ENCODE measurements around the gene TRAF2.
"Not testable (repeated sequence)": the region's sequence is repeated elsewhere in the genome, so short reads cannot be mapped to it uniquely, and the experiment has no call there.

The TRAF2 gene

GRCh38 chr9:136857581-136858412 lies 28.5 kb upstream of the TRAF2 start:
- no peak for DNase-seq (ENCODE audit: low read depth, low spot score)

DNA sequence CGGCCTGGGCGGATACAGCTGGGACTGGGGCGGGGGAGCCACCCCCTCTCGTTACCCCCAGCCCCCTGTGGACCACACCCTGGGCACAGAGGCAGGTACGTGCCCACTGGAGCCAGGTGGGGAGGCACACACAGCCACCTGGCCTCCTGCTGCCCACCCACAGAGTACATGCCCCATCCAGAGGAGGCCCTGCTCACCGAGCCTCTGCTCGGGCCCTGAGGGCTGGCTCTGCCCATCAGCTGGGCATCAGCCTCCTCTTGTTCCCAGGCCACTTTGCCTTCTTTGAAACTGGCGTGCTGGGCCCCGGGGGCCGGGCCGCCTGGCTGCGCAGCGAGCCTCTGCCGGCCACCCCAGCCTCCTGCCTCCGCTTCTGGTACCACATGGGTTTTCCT lies 27.9 kb upstream of the TRAF2 start:
- no peak for DNase-seq (ENCODE audit: low read depth, low spot score)

DNA sequence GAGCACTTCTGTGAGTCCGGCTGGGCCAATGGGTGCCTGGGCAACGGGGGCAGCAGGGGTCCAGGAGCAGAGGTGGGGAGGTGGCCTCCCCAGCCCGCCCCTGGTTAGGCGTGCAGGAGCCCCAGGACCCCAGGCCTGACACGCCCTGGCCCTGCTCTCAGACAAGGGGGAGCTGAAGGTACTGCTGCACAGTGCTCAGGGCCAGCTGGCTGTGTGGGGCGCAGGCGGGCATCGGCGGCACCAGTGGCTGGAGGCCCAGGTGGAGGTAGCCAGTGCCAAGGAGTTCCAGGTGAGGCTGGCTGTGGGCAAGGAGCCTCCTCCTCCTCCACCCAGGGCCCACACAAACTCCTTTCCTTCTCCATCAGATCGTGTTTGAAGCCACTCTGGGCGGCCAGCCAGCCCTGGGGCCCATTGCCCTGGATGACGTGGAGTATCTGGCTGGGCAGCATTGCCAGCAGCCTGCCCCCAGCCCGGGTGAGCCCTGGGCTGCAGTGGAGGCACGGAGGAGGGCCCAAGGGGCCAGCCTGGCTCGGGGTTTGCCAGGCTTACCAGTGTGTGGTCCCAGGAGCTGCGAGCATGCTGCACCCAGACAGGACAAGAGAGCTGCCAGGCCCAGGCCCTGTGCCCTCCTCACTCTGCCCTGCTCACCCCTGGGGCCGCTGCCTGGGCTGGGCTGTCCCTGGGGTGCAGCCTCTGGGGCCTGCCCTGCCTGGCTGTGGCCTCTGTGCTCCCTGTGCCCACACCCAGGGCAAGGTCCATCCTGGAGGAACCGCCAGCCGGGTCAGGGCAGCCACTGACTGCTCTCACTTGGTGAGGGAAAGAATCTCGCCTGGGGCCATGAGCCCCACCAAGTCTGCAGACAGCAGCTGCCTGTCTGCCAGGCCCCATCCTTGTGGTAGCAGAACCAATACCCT lies 27.2 kb upstream of the TRAF2 start:
- DNase-seq (ENCODE audit: low read depth, low spot score), result no peak

- DNase-seq (ENCODE audit: low read depth, low spot score), result no peak
Measured at GRCh38 chr9:136860529-136860928, 25.8 kb upstream of the TRAF2 start.

- DNase-seq (ENCODE audit: low read depth, low spot score), result no peak
Measured at GRCh38 chr9:136860933-136861873, 25.1 kb upstream of the TRAF2 start.

DNA sequence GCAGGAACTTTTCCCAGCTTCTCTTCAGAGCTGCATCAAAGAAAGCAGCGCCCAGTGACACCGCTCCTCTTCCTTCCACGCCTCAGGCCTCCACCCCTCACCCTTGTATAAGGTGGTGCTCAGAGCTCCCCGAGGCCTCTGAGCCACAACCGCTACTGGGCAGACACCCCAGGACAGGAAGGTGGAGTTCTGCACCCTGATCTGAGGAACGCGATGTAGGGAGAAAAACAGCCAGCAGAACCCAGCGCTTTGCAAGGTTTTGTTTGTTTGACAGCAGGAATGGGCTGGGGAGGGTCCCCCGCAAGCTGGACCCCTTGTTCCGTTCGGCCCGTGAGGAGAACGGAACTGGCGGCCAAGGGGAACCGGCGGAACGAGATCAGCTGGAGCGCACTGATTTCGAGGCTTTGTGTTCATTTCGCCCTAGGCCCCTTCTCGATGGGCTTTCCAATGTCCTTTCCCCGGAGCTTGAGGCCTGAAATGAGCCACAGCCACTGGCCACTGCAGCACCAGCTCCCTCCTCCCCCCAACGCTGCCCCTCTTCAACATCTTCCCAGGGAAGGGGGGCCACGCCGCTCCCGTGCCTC lies 24.4 kb upstream of the TRAF2 start:
- no peak for DNase-seq (ENCODE audit: low read depth, low spot score)

DNA sequence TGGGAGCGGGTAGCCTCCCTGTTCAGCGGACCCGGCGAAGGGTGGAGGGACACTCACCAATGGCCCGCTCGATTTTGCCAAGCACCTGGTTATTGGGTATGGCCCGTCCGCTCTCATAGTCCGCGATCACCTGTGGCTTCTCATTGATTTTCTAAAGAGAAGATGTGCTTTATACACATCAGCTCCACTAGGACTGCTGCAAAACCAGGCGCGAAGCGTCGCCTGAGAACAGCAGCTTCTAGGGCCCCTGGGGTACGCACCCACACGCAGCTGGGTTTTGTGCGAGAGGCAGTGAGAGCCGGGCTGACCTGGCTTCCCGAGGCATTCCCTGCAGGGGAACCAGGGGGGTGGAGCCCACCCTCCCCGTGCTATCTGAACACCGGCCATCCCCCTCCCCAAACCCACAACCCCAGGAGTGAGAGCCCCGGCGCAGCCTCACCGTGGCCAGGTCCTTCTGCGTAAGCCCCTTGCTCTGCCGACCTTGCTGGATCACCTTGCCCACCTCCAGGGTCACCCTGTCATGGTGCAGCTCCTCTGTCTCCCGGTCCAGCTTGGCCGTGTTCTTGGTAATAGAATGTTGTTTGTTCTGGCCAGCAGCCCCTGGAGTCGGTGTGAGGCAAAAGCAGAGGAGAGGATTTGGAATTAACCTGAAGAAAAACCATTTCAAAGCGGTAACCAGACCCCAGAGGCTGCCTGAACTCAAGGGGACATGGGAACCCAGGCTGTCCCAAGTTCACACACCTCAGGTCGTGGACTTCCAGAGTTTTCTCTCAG lies 23.3 kb upstream of the TRAF2 start:
- DNase-seq (ENCODE audit: low read depth, low spot score), result no peak

- DNase-seq (ENCODE audit: low read depth, low spot score), result no peak
Measured at GRCh38 chr9:136863623-136864273, 22.6 kb upstream of the TRAF2 start.

GRCh38 chr9:136865041-136865767 lies 21.1 kb upstream of the TRAF2 start:
- DNase-seq (ENCODE audit: low read depth, low spot score), result no peak

DNA sequence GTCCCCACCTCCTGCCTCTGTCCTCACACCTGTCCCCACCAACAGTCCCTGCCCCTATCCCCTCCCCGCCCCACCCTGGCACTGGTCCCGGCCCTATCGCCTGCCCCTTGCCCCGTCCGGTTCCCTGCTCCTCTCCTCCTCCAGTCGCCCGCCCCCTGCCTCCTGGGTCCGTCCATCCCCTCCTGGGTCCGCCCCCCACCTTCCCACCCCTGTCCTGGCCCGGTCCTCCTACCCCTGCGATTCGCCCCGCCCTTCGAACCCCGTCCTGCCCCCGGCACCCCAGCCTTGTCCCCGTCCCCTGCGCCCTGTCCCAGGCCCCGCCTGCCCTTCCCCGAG lies 20.6 kb upstream of the TRAF2 start:
- no peak for DNase-seq (ENCODE audit: low read depth, low spot score)

DNA sequence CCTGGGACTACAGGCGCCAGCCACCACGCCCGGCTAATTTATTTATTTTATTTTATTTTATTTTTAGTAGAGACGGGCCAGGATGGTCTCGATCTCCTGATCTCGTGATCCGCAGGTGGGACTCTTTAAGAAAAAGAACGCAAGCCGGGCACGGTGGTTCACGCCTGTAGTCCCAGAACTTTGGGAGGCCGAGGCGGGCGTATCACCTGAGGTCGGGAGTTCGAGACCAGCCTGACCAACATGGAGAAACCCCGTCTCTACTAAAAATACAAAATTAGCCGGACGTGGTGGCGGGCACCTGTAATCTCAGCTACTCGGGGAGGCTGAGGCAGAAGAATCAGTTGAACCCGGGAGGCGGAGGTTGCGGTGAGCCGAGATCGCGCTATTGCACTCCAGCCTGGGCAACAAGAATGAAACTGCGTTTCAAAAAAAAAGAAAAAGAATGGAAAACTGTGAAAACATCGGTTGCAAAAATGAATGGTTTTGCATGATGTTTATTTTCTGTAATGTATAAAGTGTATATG lies 19.4 kb upstream of the TRAF2 start:
- not testable (repeated sequence) for DNase-seq (ENCODE audit: low read depth, low spot score)

DNA sequence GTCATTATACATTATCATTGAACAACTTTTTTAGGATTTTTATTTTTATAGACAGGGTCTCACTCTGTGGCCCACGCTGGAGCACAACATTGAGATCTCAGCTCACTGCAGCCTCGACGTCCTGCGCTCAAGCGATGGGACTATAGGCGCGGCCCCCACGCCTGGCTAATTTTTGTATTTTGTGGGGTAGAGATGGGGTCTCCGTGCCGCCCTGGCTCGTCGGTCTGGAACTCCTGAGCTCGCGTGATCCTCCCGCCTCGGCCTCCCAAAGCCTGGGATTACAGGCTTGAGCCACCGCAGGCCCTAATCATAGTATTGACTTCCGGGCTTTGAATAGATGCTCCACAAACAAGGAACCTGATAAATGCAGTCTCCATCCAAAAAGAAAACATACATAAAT lies 18.8 kb upstream of the TRAF2 start:
- DNase-seq (ENCODE audit: low read depth, low spot score), result no peak

DNA sequence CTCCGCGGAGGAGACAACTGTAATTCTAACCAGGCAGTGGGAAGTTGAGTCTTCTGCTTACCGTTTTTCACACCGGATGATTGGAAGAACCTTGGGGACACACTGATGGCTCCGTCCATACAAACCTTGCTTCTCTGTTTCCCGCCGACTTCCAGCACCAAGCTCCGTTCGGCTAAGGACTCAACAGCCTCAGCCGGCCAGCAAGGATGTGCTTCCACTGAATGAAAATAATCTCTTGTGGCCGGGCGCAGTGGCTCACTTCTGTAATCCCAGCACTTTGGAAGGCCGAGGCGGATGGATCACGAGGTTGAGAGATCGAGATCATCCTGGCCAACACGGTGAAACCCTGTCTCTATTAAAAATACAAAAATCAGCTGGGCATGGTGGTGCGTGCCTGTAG lies 18.4 kb upstream of the TRAF2 start:
- no peak for DNase-seq (ENCODE audit: low read depth, low spot score)

DNA sequence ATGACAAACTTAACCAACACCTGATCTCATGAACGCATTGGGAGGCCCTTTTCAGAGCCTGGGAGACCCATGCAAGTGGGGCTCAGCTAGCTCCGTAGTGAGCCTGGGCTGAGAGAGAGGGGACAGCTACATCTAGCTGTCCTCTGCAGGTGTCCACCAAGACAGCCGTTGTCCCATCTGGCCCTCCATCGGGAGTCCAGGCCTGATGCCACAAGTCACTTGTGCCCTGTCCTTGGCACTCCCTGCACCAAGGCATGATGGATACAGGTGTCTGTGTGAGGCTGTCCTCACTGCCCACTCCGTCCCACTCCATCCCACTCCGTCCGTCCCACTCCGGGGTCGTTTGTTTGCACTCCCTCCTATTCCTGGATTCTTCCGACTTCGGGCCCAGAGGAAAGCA lies 17.7 kb upstream of the TRAF2 start:
- DNase-seq (ENCODE audit: low read depth, low spot score), result no peak

- not testable (repeated sequence) for DNase-seq (ENCODE audit: low read depth, low spot score)
Measured at GRCh38 chr9:136869611-136870010, 16.7 kb upstream of the TRAF2 start.

GRCh38 chr9:136875155-136875554 lies 11.2 kb upstream of the TRAF2 start:
- DNase-seq (ENCODE audit: low read depth, low spot score), result no peak

GRCh38 chr9:136876476-136876875 lies 9.8 kb upstream of the TRAF2 start:
- DNase-seq (ENCODE audit: low read depth, low spot score), result no peak

- DNase-seq (ENCODE audit: low read depth, low spot score), result no peak
Measured at GRCh38 chr9:136880651-136881050, 5.7 kb upstream of the TRAF2 start.

DNA sequence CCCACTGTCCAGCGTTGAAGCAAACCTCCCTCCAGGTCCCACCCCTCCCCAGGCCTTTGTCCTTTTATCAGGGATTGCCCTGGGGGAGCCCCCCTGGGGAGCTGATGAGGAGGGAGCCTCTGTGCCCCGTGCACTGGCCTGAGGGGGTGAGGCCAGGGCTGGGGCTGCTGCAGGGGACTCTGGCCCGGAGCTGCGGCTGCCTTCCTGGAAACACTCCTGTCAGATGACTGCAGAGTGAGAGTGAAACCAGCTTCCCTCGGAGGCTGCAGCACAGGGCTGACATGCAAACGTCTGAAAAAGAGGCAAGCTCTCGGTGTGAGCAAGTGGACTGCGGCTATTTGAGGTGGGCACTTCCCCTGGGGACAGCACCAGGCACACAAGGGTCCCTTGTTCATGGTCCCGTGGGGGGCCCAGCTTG lies 4.6 kb upstream of the TRAF2 start:
- DNase-seq (ENCODE audit: low read depth, low spot score), result no peak

Data from brain pericyte (primary cell).